Stimulated activated CD4-positive, alpha-beta T cell treated with anti-CD3 and anti-CD28 coated beads, Interleukin-1b, Interleukin-23, amount 100 ng/mL, for 48 hours (primary cell): ENCODE data around the gene C19orf67.

Experiments used
- DNase-seq: peaks from one replicate; pipeline ENCODE4 v3.0.0-alpha.2; 2020

C19orf67 gene

GRCh38 chr19:14085309-14085995, at the start of gene C19orf67:
Gene C19orf67 (minus strand): TSS chr19:14085783. CDS start chr19:14085627, 156 bp downstream.
- DNase-seq = no peak

- no peak for DNase-seq
These were observed 49.8 kb upstream of the C19orf67 start for GRCh38 chr19:14135355-14135754.

- DNase-seq = no peak
These were observed 42.4 kb upstream of the C19orf67 start for GRCh38 chr19:14127929-14128509.

GRCh38 chr19:14127176-14127575, 41.6 kb upstream of the C19orf67 start:
- no peak for DNase-seq

- DNase-seq = no peak
These were observed 37.3 kb upstream of the C19orf67 start for GRCh38 chr19:14122924-14123323.

- DNase-seq = no peak
These were observed 34.9 kb upstream of the C19orf67 start for GRCh38 chr19:14120497-14120780.

GRCh38 chr19:14119644-14120496, 34.3 kb upstream of the C19orf67 start:
- DNase-seq = no peak

- DNase-seq = no peak
These were observed 33.6 kb upstream of the C19orf67 start for GRCh38 chr19:14119146-14119545.

GRCh38 chr19:14118165-14119051, 32.8 kb upstream of the C19orf67 start:
- peak; percentile 17 for DNase-seq

GRCh38 chr19:14117668-14118164, 32.1 kb upstream of the C19orf67 start, which contains the start of gene PRKACA:
Gene PRKACA (minus strand): TSS chr19:14117762. CDS start chr19:14117547, 215 bp downstream.
- DNase-seq = peak; percentile 99

GRCh38 chr19:14116918-14117578, 31.5 kb upstream of the C19orf67 start:
- DNase-seq = no peak

GRCh38 chr19:14116525-14116917, 30.9 kb upstream of the C19orf67 start:
- DNase-seq = no peak

- no peak for DNase-seq
These were observed 30.2 kb upstream of the C19orf67 start for GRCh38 chr19:14115756-14116155.

GRCh38 chr19:14114854-14115253, 29.3 kb upstream of the C19orf67 start:
- DNase-seq = peak; percentile 51

GRCh38 chr19:14114439-14114838, 28.9 kb upstream of the C19orf67 start:
- no peak for DNase-seq

- DNase-seq = peak; percentile 73
These were observed 28.3 kb upstream of the C19orf67 start for GRCh38 chr19:14113762-14114414.

GRCh38 chr19:14112809-14113385, 27.3 kb upstream of the C19orf67 start:
- no peak for DNase-seq

- DNase-seq = no peak
These were observed 26.6 kb upstream of the C19orf67 start for GRCh38 chr19:14112051-14112808.

- DNase-seq = no peak
These were observed 25.9 kb upstream of the C19orf67 start for GRCh38 chr19:14111486-14111885.

- DNase-seq = no peak
These were observed 25.1 kb upstream of the C19orf67 start for GRCh38 chr19:14110650-14111049.
